KOPT-K1 (cell line): ENCODE measurements around the gene HOMER3.

Experiments
- H3K27ac ChIP-seq: fragments of 200-600 bp; sonication (generic); 2 replicates; pipeline ENCODE4 v1.5.1; 2016; ENCODE audit warnings: antibody characterized with exemption, mild to moderate bottlenecking, low read depth, low read length; ENCODE audit not compliant: poor library complexity, severe bottlenecking
- H3K36me3 ChIP-seq: fragments of 200-600 bp; sonication (generic); 2 replicates; pipeline ENCODE4 v1.5.1; 2017; ENCODE audit warnings: antibody characterized with exemption, mild to moderate bottlenecking, low read length, moderate library complexity; ENCODE audit not compliant: insufficient read depth
- H3K9me3 ChIP-seq: fragments of 200-600 bp; sonication (generic); 2 replicates; pipeline ENCODE4 v1.5.1; 2017; ENCODE audit warnings: antibody characterized with exemption, low read length, mild to moderate bottlenecking; ENCODE audit not compliant: insufficient read depth, poor library complexity, severe bottlenecking

The HOMER3 gene

DNA sequence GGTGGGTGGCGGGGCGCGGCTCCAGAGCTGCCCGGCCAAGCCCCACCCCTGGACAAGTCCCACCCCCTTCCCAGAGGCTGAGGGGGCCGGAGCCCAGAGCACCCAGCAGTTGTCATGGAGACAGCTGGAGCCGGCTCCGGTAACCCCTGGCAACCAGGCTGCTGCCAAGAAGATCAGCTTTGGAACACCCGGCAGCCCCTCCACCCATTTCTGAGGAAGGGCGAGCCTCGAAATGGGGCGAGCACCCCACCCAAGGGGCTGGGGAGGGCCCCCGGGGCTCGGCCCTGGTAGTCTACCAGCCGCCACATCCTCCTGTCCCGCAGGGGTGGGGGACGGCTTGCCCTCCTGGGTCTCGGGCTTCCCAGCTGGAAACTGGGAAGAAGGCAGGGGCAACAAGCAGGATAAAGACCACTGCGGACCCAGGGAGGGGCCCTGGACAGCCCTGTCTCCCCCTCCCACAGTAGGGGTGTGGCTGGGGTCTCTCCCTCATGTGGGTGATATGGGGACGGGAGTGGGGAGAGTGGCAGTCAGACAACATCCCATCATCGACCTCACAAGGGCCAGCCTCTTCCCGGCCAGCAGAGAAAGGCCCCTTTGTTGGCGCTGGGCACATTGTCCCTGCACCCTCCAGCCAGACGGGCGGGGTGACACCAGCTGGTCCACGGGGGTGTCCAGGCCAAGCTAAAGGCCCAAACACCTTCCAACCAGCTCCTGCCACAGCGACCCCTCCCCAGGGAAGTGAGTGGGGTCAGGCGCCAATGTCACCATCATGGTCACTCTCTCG, 46.6 kb downstream of the HOMER3 start:
- Histone ChIP-seq H3K36me3 (peaks cover 7% of the 10 kb centered on the region), H3K9me3 (no peaks in the 10 kb centered on the region), H3K27ac (no peak overlapping the region)

DNA sequence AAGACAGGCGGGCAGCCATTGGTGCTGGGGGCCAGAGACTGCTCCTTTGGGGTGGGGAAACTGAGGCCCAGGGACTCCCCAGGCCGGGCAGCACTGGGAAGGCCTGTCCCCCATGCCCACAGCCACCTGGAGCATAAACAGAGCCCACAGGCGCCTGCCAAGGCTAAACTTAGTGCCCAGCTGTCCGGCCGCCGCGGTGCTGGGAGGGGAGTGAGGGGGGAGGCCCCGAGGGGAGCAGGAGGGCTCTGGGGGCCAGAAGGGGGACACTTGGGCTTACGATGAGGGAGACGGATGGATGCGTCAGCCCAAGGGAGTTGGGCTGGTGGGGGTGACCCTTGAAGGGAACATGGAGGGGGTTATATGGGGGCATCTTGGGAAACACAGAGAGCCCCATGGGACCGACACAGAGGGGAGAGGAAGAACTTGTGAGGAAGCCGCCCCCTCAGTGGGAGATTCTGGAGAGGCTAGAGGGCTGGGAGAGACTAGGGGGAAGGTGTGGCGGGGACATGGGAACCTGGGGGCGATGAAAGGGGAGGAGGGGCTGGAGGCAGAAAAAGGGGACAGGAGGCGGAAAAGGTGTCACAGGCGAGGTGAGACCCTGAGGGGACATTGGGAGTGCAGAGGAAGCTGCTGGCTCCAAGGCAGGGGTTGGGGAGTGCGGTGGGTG, 47.3 kb downstream of the HOMER3 start:
- H3K36me3 ChIP-seq: no peaks in the 10 kb centered on the region
- no peak overlapping the region for H3K27ac ChIP-seq

DNA sequence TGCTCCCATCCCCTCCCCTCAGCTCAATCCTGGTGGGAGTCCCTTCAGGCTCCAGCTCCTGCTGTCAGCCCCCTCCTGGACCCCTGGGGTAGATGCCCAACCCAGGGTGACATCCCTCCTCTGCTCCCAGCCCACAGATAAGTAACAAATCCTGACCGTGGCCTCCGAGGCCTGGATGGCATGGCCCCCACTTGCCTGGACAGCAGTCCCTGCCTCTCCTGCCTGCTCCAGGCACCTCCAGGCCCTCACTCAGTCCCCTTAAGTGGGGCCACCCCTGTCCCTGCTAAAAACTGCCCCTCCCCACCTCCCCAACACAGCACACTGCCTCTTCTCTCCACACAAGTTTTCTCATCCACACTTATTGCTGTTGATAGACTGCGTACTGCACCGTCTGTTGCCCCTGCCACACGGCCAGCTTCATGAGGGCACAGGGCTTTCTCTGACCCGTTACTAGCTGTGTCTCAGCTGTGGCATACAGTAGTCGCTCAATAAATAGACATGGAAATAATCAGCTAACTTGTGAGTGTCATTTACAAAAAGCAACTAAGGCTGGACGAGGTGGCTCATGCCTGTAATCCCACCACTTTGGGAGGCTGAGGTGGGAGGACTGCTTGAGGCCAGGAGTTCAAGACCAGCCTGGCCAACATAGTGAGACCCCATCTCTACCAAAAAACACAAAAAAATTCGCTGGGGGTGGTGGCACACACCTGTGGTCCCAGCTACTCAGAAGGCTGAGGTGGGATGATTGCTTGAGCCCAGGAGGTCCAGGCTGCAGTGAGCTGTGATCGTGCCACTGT, 50.9 kb downstream of the HOMER3 start:
- no peaks in the 10 kb centered on the region for H3K9me3 ChIP-seq
- H3K36me3 ChIP-seq: no peaks in the 10 kb centered on the region
- H3K27ac ChIP-seq: no peak overlapping the region

More for the DNA sequence above, 47.3 kb downstream of the HOMER3 start:
- no peaks in the 10 kb centered on the region for H3K9me3 ChIP-seq

DNA sequence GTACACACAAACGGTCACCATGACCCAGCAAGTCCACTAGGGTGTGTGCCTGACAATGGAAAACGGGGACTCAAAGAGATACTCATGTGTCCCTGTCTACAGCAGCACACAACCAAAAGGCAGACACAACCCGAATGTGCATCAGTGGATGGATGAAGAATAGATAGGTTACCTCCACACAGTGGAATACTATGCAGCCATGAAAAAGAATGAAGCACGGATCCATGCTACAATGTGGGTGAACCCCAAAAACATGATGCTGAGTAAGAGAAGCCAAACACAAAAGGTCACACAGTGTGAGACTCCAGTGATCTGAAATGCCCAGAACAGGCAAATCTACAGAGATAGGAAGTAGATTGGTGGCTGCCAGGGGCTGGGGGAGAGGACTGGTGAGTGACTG, 54.0 kb downstream of the HOMER3 start:
- Histone ChIP-seq H3K9me3 (no peaks in the 10 kb centered on the region), H3K27ac (no peak overlapping the region), H3K36me3 (no peaks in the 10 kb centered on the region)

DNA sequence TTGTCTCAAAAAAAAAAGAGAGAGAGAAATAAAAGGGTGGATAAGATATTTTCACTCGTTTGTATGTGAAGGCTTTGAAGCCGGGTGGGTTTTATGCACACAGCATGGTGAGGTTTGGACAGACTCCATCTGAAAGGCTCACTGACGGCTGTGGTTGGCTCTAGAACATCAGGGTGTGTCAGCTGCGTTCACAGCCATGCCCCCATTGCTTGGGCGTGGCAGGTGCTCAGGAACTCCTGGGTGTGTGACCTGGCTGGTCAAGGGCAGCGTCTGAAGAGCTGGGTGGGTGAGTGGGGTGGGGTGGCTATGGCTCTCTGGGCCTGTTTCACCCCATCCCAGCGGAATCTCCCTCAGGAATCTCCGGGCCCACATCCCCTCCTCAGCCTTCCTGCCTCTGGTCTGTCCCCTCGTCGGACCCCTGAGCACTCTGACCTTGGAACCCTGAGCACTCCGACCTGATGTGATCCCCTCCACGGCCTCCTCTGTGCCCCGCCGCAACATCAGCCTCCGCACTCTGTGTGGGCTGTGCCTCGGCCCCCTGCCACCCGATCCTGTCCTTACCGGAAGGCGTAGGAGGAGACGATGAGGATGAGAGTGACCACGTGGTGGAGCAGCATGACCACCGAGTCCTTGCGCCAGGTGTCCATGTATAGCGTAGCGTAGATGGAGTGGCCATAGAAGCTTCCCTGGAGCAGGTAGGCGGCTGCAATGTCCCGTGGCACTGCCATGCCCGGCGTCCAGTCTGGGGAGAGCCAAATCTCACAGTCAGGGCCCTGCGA, 57.3 kb downstream of the HOMER3 start:
- no peak overlapping the region for H3K27ac ChIP-seq
- no peaks in the 10 kb centered on the region for H3K9me3 ChIP-seq
- H3K36me3 ChIP-seq: no peaks in the 10 kb centered on the region

DNA sequence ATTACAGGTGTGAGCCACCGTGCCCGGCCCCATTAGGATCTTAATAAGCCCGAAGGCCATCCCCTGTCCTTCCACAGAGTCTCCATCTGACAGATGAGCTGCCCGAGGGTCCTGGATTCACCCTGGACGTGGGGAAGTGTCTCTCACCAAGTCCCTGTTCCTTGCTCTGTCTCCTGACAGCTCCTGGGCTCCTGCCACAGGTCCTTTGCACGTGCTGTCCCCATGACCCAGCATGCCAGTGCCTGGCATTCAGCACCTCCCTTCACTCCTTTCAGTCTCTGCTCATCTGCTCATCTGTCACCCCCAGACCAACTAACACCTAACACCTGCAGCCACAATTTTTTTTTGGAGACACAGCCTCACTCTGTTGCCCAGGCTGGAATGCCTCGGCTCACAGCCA, 59.5 kb downstream of the HOMER3 start:
- H3K9me3 ChIP-seq: peaks cover 8% of the 10 kb centered on the region
- H3K36me3 ChIP-seq: no peaks in the 10 kb centered on the region; the same call in 1 of the 2 replicates
- H3K27ac ChIP-seq: no peak overlapping the region

DNA sequence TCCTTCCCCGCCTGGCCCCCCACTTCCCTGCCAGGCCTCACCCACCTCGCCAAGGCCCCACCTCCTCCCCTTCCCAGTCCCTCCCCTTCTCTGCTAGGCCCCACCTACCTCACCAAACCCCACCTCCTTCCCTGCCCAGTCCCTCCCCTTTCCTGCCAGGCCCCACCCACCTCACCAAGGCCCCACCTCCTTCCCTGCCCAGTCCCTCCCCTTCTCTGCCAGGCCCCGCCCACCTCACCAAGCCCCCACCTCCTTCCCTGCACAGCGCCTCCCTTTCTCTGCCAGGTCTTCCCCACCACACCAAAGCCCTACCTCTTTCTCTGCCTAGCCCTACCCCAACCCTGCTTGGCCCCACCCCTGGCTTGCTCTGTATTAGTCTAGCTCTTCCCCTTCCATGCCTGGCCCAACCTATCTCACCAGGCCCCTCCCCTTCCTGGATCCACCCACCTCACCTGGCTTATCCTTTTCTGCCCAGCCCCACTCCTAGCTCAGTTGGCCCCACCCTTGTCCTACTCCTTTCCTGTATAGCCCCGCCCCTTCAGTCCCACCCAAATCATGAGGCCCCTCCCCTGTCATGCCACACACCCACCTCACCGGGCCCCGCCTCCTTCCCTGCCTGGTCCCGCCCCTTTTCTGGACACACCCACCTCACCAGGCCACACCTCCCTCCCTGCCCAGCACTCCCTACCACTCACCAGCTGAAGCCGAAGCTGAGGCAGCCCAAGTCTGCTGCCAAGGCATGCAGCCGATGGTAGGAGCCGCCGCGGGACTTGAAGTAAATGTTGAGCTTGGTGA, 61.2 kb downstream of the HOMER3 start:
- H3K9me3 ChIP-seq: peaks cover 8% of the 10 kb centered on the region
- H3K36me3 ChIP-seq: peaks cover 8% of the 10 kb centered on the region; the same call in 1 of the 2 replicates
- H3K27ac ChIP-seq: no peak overlapping the region
